SK-N-SH (cell line): ENCODE data around the gene ZBTB7A. TPM values are rescaled to one million over a fixed set of nuclear protein-coding genes. Genes with fewer than 3 reads are reported as not detected.

Experiments used
- CTCF ChIA-PET: fragments of 300-600, 350-600 bp; formaldehyde crosslinking; extraction: SDS; loops from one replicate; lab custom pipeline; 2021; lab: Yijun Ruan, JAX
- POLR2A ChIA-PET: fragments of 350-600 bp; sonication (Branson Sonifier 250); formaldehyde crosslinking; extraction: SDS; loops from one replicate; lab custom pipeline; 2020; ENCODE audit warnings: antibody characterized with exemption, inconsistent platforms; lab: Yijun Ruan, JAX
- DNase-seq: peaks from one replicate; pipeline ENCODE4 v3.0.0; 2012
- H2AFZ ChIP-seq: fragments of 200-600 bp; sonication (generic); 2 replicates; pipeline ENCODE4 v1.8.1; 2016; ENCODE audit warnings: antibody characterized with exemption, mild to moderate bottlenecking, low read depth
- H3F3A ChIP-seq: fragments of 200-600 bp; sonication (generic); replicated peaks from 2 replicates; pipeline ENCODE3; 2016; ENCODE audit warnings: antibody characterized with exemption, mild to moderate bottlenecking; ENCODE audit not compliant: insufficient read depth
- H3K27ac ChIP-seq, 2 experiments: fragments of 200-500 bp in 1 of 2; fragments of 200-600 bp in 1 of 2; sonication (Bioruptor generic) in 1 of 2; sonication (generic), shearing (Covaris generic) in 1 of 2; 2 replicates each; pipeline versions ENCODE4 v1.5.1 to v1.6.1; 2014 to 2016; ENCODE audit warnings: low read depth in 2 of 2, inconsistent platforms in 1 of 2, low read length in 1 of 2, mild to moderate bottlenecking in 1 of 2, mixed read lengths in 1 of 2
- H3K27me3 ChIP-seq: fragments of 200-600 bp; sonication (generic), shearing (Covaris generic); 2 replicates; pipeline ENCODE4 v1.6.1; 2016; ENCODE audit warnings: mixed run types; ENCODE audit not compliant: insufficient read depth
- H3K36me3 ChIP-seq, 2 experiments: fragments of 200-500 bp in 1 of 2; fragments of 200-600 bp in 1 of 2; sonication (Bioruptor generic) in 1 of 2; sonication (generic) in 1 of 2; replicated peaks in 1 of 2; 2 replicates each; pipeline versions ENCODE3 to v1.5.1; 2014 to 2016; ENCODE audit warnings: low read length in 1 of 2, mild to moderate bottlenecking in 1 of 2; ENCODE audit not compliant: insufficient read depth in 2 of 2, control insufficient read depth in 1 of 2
- H3K4me1 ChIP-seq, 2 experiments: fragments of 200-500 bp in 1 of 2; fragments of 200-600 bp in 1 of 2; sonication (Bioruptor generic) in 1 of 2; sonication (generic), shearing (Covaris generic) in 1 of 2; 2 replicates each; pipeline versions ENCODE4 v1.5.1 to v1.6.1; 2014 to 2016; ENCODE audit warnings: low read depth in 1 of 2, low read length in 1 of 2, mixed run types in 1 of 2; ENCODE audit not compliant: insufficient read depth in 2 of 2, control insufficient read depth in 1 of 2
- H3K4me2 ChIP-seq: fragments of 200-600 bp; sonication (generic), shearing (Covaris generic); 2 replicates; pipeline ENCODE4 v1.6.1; 2017; ENCODE audit warnings: mixed run types
- H3K4me3 ChIP-seq, 2 experiments: fragments of 200-500 bp in 1 of 2; fragments of 200-600 bp in 1 of 2; sonication (Bioruptor generic) in 1 of 2; sonication (generic), shearing (Covaris generic) in 1 of 2; 2 replicates each; pipeline versions ENCODE4 v1.5.1 to v1.8.1; 2014 to 2016; ENCODE audit warnings: low read depth in 2 of 2, inconsistent platforms in 1 of 2, low read length in 1 of 2, mild to moderate bottlenecking in 1 of 2, mixed read lengths in 1 of 2, moderate library complexity in 1 of 2
- H3K79me2 ChIP-seq: fragments of 200-600 bp; sonication (generic); 2 replicates; pipeline ENCODE4 v1.8.1; 2017; ENCODE audit warnings: mild to moderate bottlenecking; ENCODE audit not compliant: insufficient read depth
- H3K9ac ChIP-seq: fragments of 200-600 bp; sonication (generic); 2 replicates; pipeline ENCODE4 v1.6.1; 2017; ENCODE audit warnings: mixed run types
- H3K9me2 ChIP-seq: fragments of 200-600 bp; sonication (generic); 2 replicates; pipeline ENCODE4 v1.6.1; 2017; ENCODE audit warnings: mixed run types
- H3K9me3 ChIP-seq: fragments of 200-600 bp; sonication (generic); 2 replicates; pipeline ENCODE4 v1.6.1; 2017; ENCODE audit warnings: mixed run types, mild to moderate bottlenecking, moderate library complexity
- H4K20me1 ChIP-seq: fragments of 200-600 bp; sonication (generic); 2 replicates; pipeline ENCODE4 v1.6.1; 2017; ENCODE audit warnings: mild to moderate bottlenecking, mixed run types; ENCODE audit not compliant: insufficient read depth
- CHD2 ChIP-seq: fragments of 150-350 bp; IDR thresholded peaks from 2 replicates; pipeline ENCODE4 v1.6.1; 2018; ENCODE audit warnings: low read length; ENCODE audit not compliant: partially characterized antibody
- EP300 ChIP-seq, 2 experiments: IDR thresholded peaks; 2 replicates each; pipeline versions ENCODE4 v1.4.0 to v1.6.1; 2012; ENCODE audit warnings: borderline replicate concordance in 1 of 2, low read depth in 1 of 2, low read length in 1 of 2
- EZH2phosphoT487 ChIP-seq: fragments of 200-600 bp; sonication (generic); IDR thresholded peaks from 2 replicates; pipeline ENCODE4 v1.6.1; 2017; ENCODE audit warnings: low read depth, mixed run types, mild to moderate bottlenecking, antibody characterized with exemption, moderate library complexity, borderline replicate concordance
- FOXJ3 ChIP-seq: sonication (generic); formaldehyde crosslinking; IDR thresholded peaks from 2 replicates; pipeline ENCODE4 v1.5.1; 2020; ENCODE audit warnings: mild to moderate bottlenecking, missing genetic modification reagents
- GABPA ChIP-seq: IDR thresholded peaks from 2 replicates; pipeline ENCODE4 v1.4.0; 2012; ENCODE audit warnings: low read depth, mild to moderate bottlenecking
- JUND ChIP-seq: IDR thresholded peaks from 2 replicates; pipeline ENCODE4 v1.4.0; 2012
- NFIC ChIP-seq: IDR thresholded peaks from 2 replicates; pipeline ENCODE4 v1.4.0; 2012; ENCODE audit warnings: borderline replicate concordance
- NRF1 ChIP-seq: IDR thresholded peaks from 2 replicates; pipeline ENCODE4 v1.6.1; 2012; ENCODE audit warnings: low read depth, mild to moderate bottlenecking, low read length
- POLR2AphosphoS5 ChIP-seq: IDR thresholded peaks from 2 replicates; pipeline ENCODE4 v1.6.1; 2012; ENCODE audit warnings: low read depth, low read length
- RAD21 ChIP-seq: IDR thresholded peaks from 2 replicates; pipeline ENCODE4 v1.6.1; 2012; ENCODE audit warnings: mild to moderate bottlenecking, low read length
- RCOR1 ChIP-seq: fragments of 150-350 bp; IDR thresholded peaks from 2 replicates; pipeline ENCODE4 v1.6.1; 2017; ENCODE audit warnings: antibody characterized with exemption, low read length
- REST ChIP-seq: IDR thresholded peaks from 2 replicates; pipeline ENCODE4 v1.6.1; 2012; ENCODE audit warnings: mild to moderate bottlenecking, low read depth, low read length, moderate library complexity
- RFX5 ChIP-seq: IDR thresholded peaks from 2 replicates; pipeline ENCODE4 v1.6.1; 2012; ENCODE audit warnings: mild to moderate bottlenecking, improper control_type of control experiment, low read length
- SMC3 ChIP-seq: IDR thresholded peaks from 2 replicates; pipeline ENCODE4 v1.6.1; 2012; ENCODE audit warnings: low read depth, low read length, improper control_type of control experiment
- TAF1 ChIP-seq: IDR thresholded peaks from 2 replicates; pipeline ENCODE4 v1.6.1; 2012; ENCODE audit warnings: low read depth, mild to moderate bottlenecking, low read length, moderate library complexity, borderline replicate concordance
- YY1 ChIP-seq: IDR thresholded peaks from 2 replicates; pipeline ENCODE4 v1.4.0; 2012; ENCODE audit warnings: low read depth, mild to moderate bottlenecking
- WGBS: methylation state at CpG from one replicate; pipeline ENCODE4 v1.1.6; 2017; ENCODE audit warnings: low lambda C conversion rate; 5-methylcytosine and 5-hydroxymethylcytosine counted together
- polyA plus RNA-seq, 3 experiments: library from polyadenylated mRNA; depleted of rRNA; stranded (reverse); fragments of >200 nt; gene quantifications; 2 replicates each; pipeline ENCODE4 v1.2.3, GENCODE V29; 2012
- TF ChIP-seq, protein P1 (sequence below): IDR thresholded peaks from 2 replicates; pipeline ENCODE4; 2012
- TF ChIP-seq, protein P2 (sequence below): IDR thresholded peaks from 2 replicates; pipeline ENCODE4 v1.4.0; 2012; ENCODE audit warnings: low read depth, borderline replicate concordance

Gene ZBTB7A
- polyA plus RNA-seq, 1 of the 3 experiments (the other 2 are of a cell fraction): 7.4 TPM

- CTCF ChIA-PET: interaction anchor here (1.3 kb wide), 1 partner anchor 42 kb away, joined by 3 read pairs; no protein-coding TSS in a partner anchor
- H2AFZ ChIP-seq: no peak overlapping the region
- 94% methylated on average over 8 of the region's 11 CpGs for WGBS
Observed at GRCh38 chr19:4097501-4097900, 30.8 kb upstream of the ZBTB7A start.

DNA sequence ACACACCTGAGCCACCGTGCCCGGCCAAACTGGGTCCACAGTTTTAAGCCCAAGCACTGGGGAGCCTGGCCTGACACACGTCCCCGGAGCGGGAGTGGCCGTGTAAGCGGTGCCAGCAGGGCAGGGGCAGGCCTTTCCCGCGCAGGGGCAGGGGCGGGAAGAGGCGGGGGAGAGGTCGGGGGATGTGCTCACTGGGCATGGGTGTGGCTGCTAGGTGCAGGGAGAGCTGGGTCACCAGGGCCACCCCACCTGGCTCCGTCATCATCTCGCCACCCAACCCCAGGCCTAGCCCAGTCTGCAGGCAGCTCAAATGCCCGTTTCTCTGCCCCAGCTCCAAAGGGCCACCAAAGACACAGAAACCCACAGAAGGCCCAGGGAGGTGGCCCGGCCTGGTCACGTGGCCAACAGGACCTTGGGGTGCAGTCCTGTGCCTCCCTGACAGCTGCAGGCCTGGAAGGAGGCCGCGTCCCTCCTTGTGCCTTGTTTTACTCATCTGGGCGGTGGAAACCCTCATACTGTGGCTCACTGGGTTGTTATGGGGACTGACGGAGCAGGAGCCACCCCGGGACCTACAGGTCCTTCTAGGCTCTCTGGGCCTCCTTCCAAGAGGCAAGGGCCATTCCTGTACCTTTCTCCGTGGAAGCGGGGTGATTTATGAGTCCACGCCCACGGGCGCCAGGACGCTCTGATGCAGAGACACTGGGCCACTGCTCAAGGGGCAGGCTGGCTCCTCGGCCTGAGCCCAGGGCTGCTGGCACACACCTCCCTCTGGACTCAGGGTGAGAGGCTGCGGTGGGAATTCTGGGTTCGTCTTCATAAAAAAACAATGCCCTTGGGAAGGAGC is 29.6 kb upstream of the ZBTB7A start:
- no peak overlapping the region for H3K27ac ChIP-seq
- no peak for TF ChIP-seq REST
- TF ChIP-seq TAF1: no peak
- TF ChIP-seq NRF1: no peak
- no peak for TF ChIP-seq CHD2
- no peak overlapping the region for H3K4me2 ChIP-seq
- H3K79me2 ChIP-seq: no peaks in the 10 kb centered on the region
- H3K9ac ChIP-seq: no peak overlapping the region
- peaks cover 4 to 31% of the 10 kb centered on the region in 2 experiments for H3K36me3 ChIP-seq
- POLR2A ChIA-PET: interaction anchor here (0.6 kb wide), 1 partner anchor 728 kb away, joined by 5 read pairs; no protein-coding TSS in a partner anchor
- CTCF ChIA-PET: interaction anchor here (1.3 kb wide), 1 partner anchor 71 kb away, joined by 3 read pairs; no protein-coding TSS in a partner anchor
- H3K4me3 ChIP-seq: no peak overlapping the region
- no peaks in the 10 kb centered on the region for H4K20me1 ChIP-seq
- H3F3A ChIP-seq: no peaks in the 10 kb centered on the region
- H2AFZ ChIP-seq: no peak overlapping the region
- no peaks in the 10 kb centered on the region for H3K9me2 ChIP-seq
- 94% methylated on average over 21 of the region's 31 CpGs for WGBS
- DNase-seq: no peak
- H3K27me3 ChIP-seq: no peaks in the 10 kb centered on the region
- H3K4me1 ChIP-seq: no peaks in the 10 kb centered on the region
- no peaks in the 10 kb centered on the region for H3K9me3 ChIP-seq

More at GRCh38 chr19:4097501-4097900, 30.8 kb upstream of the ZBTB7A start:
- no peak overlapping the region for H3K27ac ChIP-seq
- no peaks in the 10 kb centered on the region for H3K9me3 ChIP-seq
- no peaks in the 10 kb centered on the region for H3K4me1 ChIP-seq
- no peak overlapping the region for H3K4me2 ChIP-seq
- no peak overlapping the region for H3K9ac ChIP-seq
- H3K9me2 ChIP-seq: no peaks in the 10 kb centered on the region
- H4K20me1 ChIP-seq: no peaks in the 10 kb centered on the region
- POLR2A ChIA-PET: no interaction called here
- no peak for DNase-seq
- TF ChIP-seq RFX5 (no peak), SMC3 (no peak), TAF1 (no peak), EP300 (IDR thresholded peaks at IDR 0.05; ENCODE audit: borderline replicate concordance in 1 of 2, low read depth in 1 of 2, low read length in 1 of 2) (no peak), JUND (no peak), GABPA (no peak), RCOR1 (no peak), YY1 (no peak), EZH2phosphoT487 (no peak), RAD21 (no peak), FOXJ3 (CRISPR knock-in tag) (no peak), POLR2AphosphoS5 (no peak), CHD2 (no peak), NFIC (no peak)
- TF ChIP-seq, protein P1, sequence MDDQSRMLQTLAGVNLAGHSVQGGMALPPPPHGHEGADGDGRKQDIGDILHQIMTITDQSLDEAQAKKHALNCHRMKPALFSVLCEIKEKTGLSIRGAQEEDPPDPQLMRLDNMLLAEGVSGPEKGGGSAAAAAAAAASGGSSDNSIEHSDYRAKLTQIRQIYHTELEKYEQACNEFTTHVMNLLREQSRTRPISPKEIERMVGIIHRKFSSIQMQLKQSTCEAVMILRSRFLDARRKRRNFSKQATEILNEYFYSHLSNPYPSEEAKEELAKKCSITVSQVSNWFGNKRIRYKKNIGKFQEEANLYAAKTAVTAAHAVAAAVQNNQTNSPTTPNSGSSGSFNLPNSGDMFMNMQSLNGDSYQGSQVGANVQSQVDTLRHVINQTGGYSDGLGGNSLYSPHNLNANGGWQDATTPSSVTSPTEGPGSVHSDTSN: no peak
- TF ChIP-seq, protein P2, sequence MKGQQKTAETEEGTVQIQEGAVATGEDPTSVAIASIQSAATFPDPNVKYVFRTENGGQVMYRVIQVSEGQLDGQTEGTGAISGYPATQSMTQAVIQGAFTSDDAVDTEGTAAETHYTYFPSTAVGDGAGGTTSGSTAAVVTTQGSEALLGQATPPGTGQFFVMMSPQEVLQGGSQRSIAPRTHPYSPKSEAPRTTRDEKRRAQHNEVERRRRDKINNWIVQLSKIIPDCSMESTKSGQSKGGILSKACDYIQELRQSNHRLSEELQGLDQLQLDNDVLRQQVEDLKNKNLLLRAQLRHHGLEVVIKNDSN: no peak
- H3K36me3 ChIP-seq: peaks cover 4 to 40% of the 10 kb centered on the region in 2 experiments
- no peaks in the 10 kb centered on the region for H3F3A ChIP-seq
- no peak overlapping the region for H3K4me3 ChIP-seq
- no peaks in the 10 kb centered on the region for H3K79me2 ChIP-seq
- H3K27me3 ChIP-seq: no peaks in the 10 kb centered on the region
